HepG2 (cell line): ENCODE results near the gene LDLRAD4. TPM values are rescaled to one million over a fixed set of nuclear protein-coding genes. Genes with fewer than 3 reads are reported as not detected.
A peak's percentile ranks its signal among the peaks of the same experiment; 100 is the strongest.

Experiments used
- ATAC-seq: fragments of 200-7000 bp; cut with Tn5 transposase; 3 replicates; pipeline ENCODE4 v1.9.1; 2020; ENCODE audit warnings: mild to moderate bottlenecking, moderate library complexity
- BruUV-seq: library from RNA; stranded (reverse); fragments of 400-500 nt; replicated peaks from 2 replicates; lab custom pipeline; 2021; lab: Mats Ljungman, UMichigan
- CTCF ChIA-PET: fragments of 300-600 bp; formaldehyde crosslinking; extraction: SDS; loops from one replicate; lab custom pipeline; 2021; ENCODE audit warnings: low total read pairs, inconsistent platforms, low intra/inter-chr PET ratio; lab: Yijun Ruan, JAX
- POLR2A ChIA-PET: fragments of 350-600 bp; sonication (Branson Sonifier 250); formaldehyde crosslinking; loops from one replicate; lab custom pipeline; 2020; ENCODE audit warnings: antibody characterized with exemption, inconsistent platforms; lab: Yijun Ruan, JAX
- DNase-seq: peaks from one replicate; pipeline ENCODE4 v3.0.0-alpha.2; 2015; ENCODE audit warnings: low spot score
- FAIRE-seq: peaks from 3 replicates; lab custom pipeline; 2011; peaks lifted over from hg19 to GRCh38; lab: Jason Lieb, UNC
- H2AFZ ChIP-seq: one replicate; pipeline ENCODE4 v1.6.1; 2011; ENCODE audit warnings: low read length, inconsistent platforms
- H3K27ac ChIP-seq: fragments of 300-600 bp; 3 replicates; pipeline ENCODE4 v1.8.0; 2011; ENCODE audit warnings: mixed run types, mild to moderate bottlenecking, mixed read lengths, low read length, inconsistent platforms; ENCODE audit not compliant: insufficient read depth; ENCODE audit errors: extremely low read length
- H3K27me3 ChIP-seq, 2 experiments: fragments of 200-600 bp in 1 of 2; 2 replicates in 1 of 2; 3 replicates in 1 of 2; pipeline versions ENCODE4 v1.6.0 to v1.8.0; 2011; ENCODE audit warnings: low read length in 2 of 2, mild to moderate bottlenecking in 2 of 2, moderate library complexity in 2 of 2, inconsistent platforms in 1 of 2; ENCODE audit not compliant: insufficient read depth in 2 of 2, control insufficient read depth in 1 of 2
- H3K36me3 ChIP-seq, 2 experiments: fragments of 200-600 bp in 1 of 2; replicated peaks in 1 of 2; 2 replicates in 1 of 2; 3 replicates in 1 of 2; pipeline versions ENCODE4 v1.5.1 to v1.8.0; 2011; ENCODE audit warnings: low read length in 2 of 2, inconsistent platforms in 1 of 2; ENCODE audit not compliant: insufficient read depth in 2 of 2, control insufficient read depth in 1 of 2
- H3K4me1 ChIP-seq: 2 replicates; pipeline ENCODE4 v1.5.1; 2012; ENCODE audit warnings: low read length, inconsistent platforms; ENCODE audit not compliant: insufficient read depth
- H3K4me2 ChIP-seq: 2 replicates; pipeline ENCODE4 v1.6.0; 2011; ENCODE audit warnings: low read depth, low read length, inconsistent platforms
- H3K4me3 ChIP-seq, 3 experiments: fragments of 200-600 bp in 1 of 3; sonication (generic), shearing (Covaris generic) in 1 of 3; replicated peaks in 1 of 3; 2 replicates each; pipeline ENCODE4 v1.5.1; 2011 to 2016; ENCODE audit warnings: low read length in 3 of 3, inconsistent platforms in 2 of 3, low read depth in 2 of 3, mild to moderate bottlenecking in 2 of 3, control low read depth in 1 of 3, mixed read lengths in 1 of 3; ENCODE audit not compliant: insufficient read depth in 1 of 3
- H3K79me2 ChIP-seq: one replicate; pipeline ENCODE4 v1.6.1; 2011; ENCODE audit warnings: low read length, inconsistent platforms; ENCODE audit not compliant: insufficient read depth
- H3K9ac ChIP-seq: 2 replicates; pipeline ENCODE4 v1.6.0; 2011; ENCODE audit warnings: mild to moderate bottlenecking, low read depth, low read length, inconsistent platforms; ENCODE audit not compliant: insufficient read depth
- H3K9me3 ChIP-seq: 2 replicates; pipeline ENCODE4 v1.5.1; 2012; ENCODE audit warnings: mild to moderate bottlenecking, low read length
- H4K20me1 ChIP-seq: 2 replicates; pipeline ENCODE4 v1.6.0; 2011; ENCODE audit warnings: inconsistent platforms, mild to moderate bottlenecking, low read length, moderate library complexity; ENCODE audit not compliant: insufficient read depth
- EP300 ChIP-seq, 3 experiments: sonication (generic) in 1 of 3; formaldehyde crosslinking in 1 of 3; IDR thresholded peaks; 2 replicates each; pipeline versions ENCODE4 v1.5.1 to v1.6.1; 2011 to 2020; ENCODE audit warnings: low read depth in 2 of 3, low read length in 2 of 3, borderline replicate concordance in 1 of 3, improper control_type of control experiment in 1 of 3, mild to moderate bottlenecking in 1 of 3, missing genetic modification reagents in 1 of 3, moderate library complexity in 1 of 3
- FOSL1 ChIP-seq: sonication (generic); formaldehyde crosslinking; IDR thresholded peaks from 2 replicates; pipeline ENCODE4 v1.9.0; 2021; ENCODE audit warnings: missing genetic modification reagents, borderline replicate concordance
- RFXANK ChIP-seq: IDR thresholded peaks from 2 replicates; pipeline ENCODE4 v1.6.1; 2016
- SNAPC2 ChIP-seq: sonication (generic); formaldehyde crosslinking; IDR thresholded peaks from 2 replicates; pipeline ENCODE4 v1.8.1; 2022; ENCODE audit warnings: mild to moderate bottlenecking, missing genetic modification reagents
- TRIM24 ChIP-seq: sonication (generic); formaldehyde crosslinking; IDR thresholded peaks from 2 replicates; pipeline ENCODE4 v1.8.0; 2022; ENCODE audit warnings: mild to moderate bottlenecking, missing genetic modification reagents
- ZKSCAN5 ChIP-seq: sonication (generic); formaldehyde crosslinking; IDR thresholded peaks from 2 replicates; pipeline ENCODE4 v1.5.1; 2020; ENCODE audit warnings: mild to moderate bottlenecking, missing genetic modification reagents
- ZNF138 ChIP-seq: sonication (generic); formaldehyde crosslinking; IDR thresholded peaks from 2 replicates; pipeline ENCODE4 v1.5.0; 2020; ENCODE audit warnings: mild to moderate bottlenecking, low read depth, missing genetic modification reagents
- ZNF615 ChIP-seq: sonication (generic); formaldehyde crosslinking; IDR thresholded peaks from 2 replicates; pipeline ENCODE4 v1.5.0; 2020; ENCODE audit warnings: mild to moderate bottlenecking, missing genetic modification reagents, borderline replicate concordance
- WGBS: methylation state at CpG from one replicate; pipeline ENCODE4 v1.1.6; 2017; ENCODE audit warnings: low lambda C conversion rate; 5-methylcytosine and 5-hydroxymethylcytosine counted together
- in situ Hi-C: cut with HindIII; loops from 2 replicates; pipeline ENCODE4 v1.10.0; 2017; ENCODE audit warnings: low pct_unique_long_range_greater_than_20kb; ENCODE audit not compliant: extremely low pct_ligation_motif_present
- intact Hi-C: fragments of 100-400 bp; cut with micrococcal nuclease; formaldehyde crosslinking; loops from one replicate; pipeline ENCODE4 v1.10.0; 2022; ENCODE audit not compliant: unreplicated experiment
- polyA plus RNA-seq, 8 experiments: library from polyadenylated mRNA; depleted of rRNA in 3 of 8; stranded (reverse) in 7 of 8; unstranded in 1 of 8; fragments of >200 nt; fragmentation: Illumina TruSeq in 4 of 8; extraction: Trizol in 4 of 8; gene quantifications; 2 replicates each; pipeline versions ENCODE4 v1.2.1 to v1.2.3, GENCODE V29; 2011 to 2016; ENCODE audit warnings: low read depth in 4 of 8, missing spikeins in 1 of 8, mixed read lengths in 1 of 8; ENCODE audit not compliant: insufficient read depth in 1 of 8
- total RNA-seq, 5 experiments: library from RNA; depleted of rRNA; stranded (reverse); fragments of >200 nt; fragmentation: Illumina TruSeq; extraction: Trizol; gene quantifications; 2 replicates each; pipeline ENCODE4 v1.2.3, GENCODE V29; 2016; ENCODE audit warnings: low read depth in 1 of 5
- TF ChIP-seq, protein P1 (sequence below): IDR thresholded peaks from 2 replicates; pipeline ENCODE4 v1.6.1; 2018; ENCODE audit warnings: missing genetic modification reagents, mild to moderate bottlenecking, missing compliant biosample characterization

The LDLRAD4 gene
- total and polyA plus RNA-seq, 2 of the 13 experiments (the other 11 are each of a cell fraction or from before 2014, with no cell fraction given) = 13.6 to 20.9 TPM

DNA sequence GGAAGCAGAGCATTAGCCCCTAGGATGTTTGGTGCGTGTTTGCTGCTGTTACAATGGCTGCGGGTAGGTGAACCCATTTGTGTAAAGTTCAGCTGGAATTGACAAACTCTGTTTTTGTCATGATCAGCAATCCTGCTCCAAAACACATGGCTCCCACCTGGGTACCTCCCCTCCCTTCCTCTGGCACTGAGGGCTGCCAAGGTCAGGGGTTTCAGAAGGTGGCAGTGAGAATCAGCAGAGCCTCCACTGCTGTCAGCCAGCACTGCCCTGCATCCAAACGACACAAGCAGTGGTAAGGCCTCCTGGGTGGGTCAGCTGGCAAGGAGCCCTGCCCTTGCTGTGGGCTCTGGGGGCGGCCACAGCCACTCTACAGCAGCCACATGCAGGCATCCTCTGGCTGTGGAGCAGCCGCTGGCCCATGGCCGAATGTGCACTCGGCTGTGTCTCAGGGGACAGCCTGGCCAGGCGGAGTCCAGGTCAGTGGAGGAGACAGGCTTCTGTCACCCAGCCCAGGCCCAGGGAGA lies 32.8 kb upstream of the LDLRAD4 start (continued):
- TF ChIP-seq ZNF615 (CRISPR knock-in tag) (no peak), SNAPC2 (CRISPR knock-in tag) (no peak), FOSL1 (CRISPR knock-in tag) (no peak), RFXANK (CRISPR knock-in tag) (no peak), ZNF138 (CRISPR knock-in tag) (no peak), EP300 (IDR thresholded peaks at IDR 0.05; ENCODE audit: low read depth in 2 of 2, low read length in 2 of 2) (no peak), EP300 (CRISPR knock-in tag; IDR thresholded peaks at IDR 0.05; ENCODE audit: borderline replicate concordance) (no peak)
- TF ChIP-seq, protein P1, sequence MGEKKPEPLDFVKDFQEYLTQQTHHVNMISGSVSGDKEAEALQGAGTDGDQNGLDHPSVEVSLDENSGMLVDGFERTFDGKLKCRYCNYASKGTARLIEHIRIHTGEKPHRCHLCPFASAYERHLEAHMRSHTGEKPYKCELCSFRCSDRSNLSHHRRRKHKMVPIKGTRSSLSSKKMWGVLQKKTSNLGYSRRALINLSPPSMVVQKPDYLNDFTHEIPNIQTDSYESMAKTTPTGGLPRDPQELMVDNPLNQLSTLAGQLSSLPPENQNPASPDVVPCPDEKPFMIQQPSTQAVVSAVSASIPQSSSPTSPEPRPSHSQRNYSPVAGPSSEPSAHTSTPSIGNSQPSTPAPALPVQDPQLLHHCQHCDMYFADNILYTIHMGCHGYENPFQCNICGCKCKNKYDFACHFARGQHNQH (CRISPR knock-in tag) = no peak

DNA sequence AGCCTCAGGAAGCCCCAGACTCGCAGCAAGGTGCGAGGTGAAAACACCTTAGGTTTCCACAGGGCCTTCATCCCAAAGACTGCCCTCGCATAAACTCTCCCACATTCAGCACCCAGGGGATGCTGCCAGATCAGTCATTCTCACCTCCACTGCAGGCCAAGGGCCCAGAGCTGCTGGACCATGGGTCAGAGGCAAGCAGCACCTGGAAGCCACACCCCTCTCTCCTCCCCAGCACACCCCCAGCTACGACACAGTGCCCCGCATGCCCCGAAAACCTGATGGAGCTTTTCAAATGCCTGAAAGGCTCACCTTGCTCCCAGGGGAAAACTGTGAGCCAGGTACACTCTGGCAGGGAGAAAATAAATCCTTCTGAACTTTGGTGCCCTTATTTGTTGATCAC lies 31.9 kb upstream of the LDLRAD4 start:
- in situ Hi-C loops (no loop called here), intact Hi-C loops (no loop called here)
- ATAC-seq = peak; percentile 70
- Histone ChIP-seq H3K79me2 (no peaks in the 10 kb centered on the region), H4K20me1 (no peaks in the 10 kb centered on the region), H3K4me1 (peaks cover 53% of the 10 kb centered on the region), H3K9me3 (no peaks in the 10 kb centered on the region), H3K36me3 (no peaks in the 10 kb centered on the region), H3K27me3 (no peaks in the 10 kb centered on the region), H3K4me3 (no peak overlapping the region; a peak in 1 of 6 replicates), H3K27ac (no peak overlapping the region), H2AFZ (no peak overlapping the region), H3K9ac (no peak overlapping the region), H3K4me2 (peak overlapping the region; percentile 49)
- POLR2A ChIA-PET = no interaction called here
- CTCF ChIA-PET = no interaction called here
- no peak for FAIRE-seq
- no peak for DNase-seq
- TF ChIP-seq TRIM24 (CRISPR knock-in tag) (no peak), ZKSCAN5 (CRISPR knock-in tag) (peak; percentile 94)
- WGBS = 10% methylated on average over 3 of the region's 6 CpGs
- BruUV-seq = no TSS peak
